Adrenal gland (tissue), 12 donors: ENCODE data around the gene TCF12. TPM values are rescaled to one million over a fixed set of nuclear protein-coding genes. Genes with fewer than 3 reads are reported as not detected.

ENCODE experiments used
- DNase-seq, 7 donors: peaks; one replicate each; pipeline ENCODE4 v3.0.0-alpha.2; 2019 to 2020
- H3K27ac ChIP-seq, 5 donors: fragments of 200-600 bp; sonication (generic) in 4 of 5; 1 replicate in 3 of 5; 2 replicates in 2 of 5; pipeline versions ENCODE4 v1.5.1 to v1.8.0; 2016 to 2020; ENCODE audit warnings: mild to moderate bottlenecking in 1 of 5
- H3K27me3 ChIP-seq: fragments of 200-600 bp; 2 replicates; pipeline ENCODE4 v1.8.0; 2021
- H3K36me3 ChIP-seq, 2 donors: fragments of 200-600 bp; replicated peaks in 1 of 2; 1 replicate in 1 of 2; 2 replicates in 1 of 2; pipeline versions ENCODE4 v1.5.1 to v1.8.0; 2018 to 2022
- H3K4me1 ChIP-seq, 2 donors: fragments of 200-600 bp; replicated peaks in 1 of 2; 1 replicate in 1 of 2; 2 replicates in 1 of 2; pipeline versions ENCODE4 v1.5.1 to v1.8.0; 2018 to 2021
- H3K4me3 ChIP-seq, 4 donors: fragments of 200-600 bp; sonication (generic) in 3 of 4; one replicate each; pipeline ENCODE4 v1.5.1; 2016 to 2018
- H3K9me3 ChIP-seq, 3 donors: fragments of 200-600 bp; sonication (generic) in 1 of 3; replicated peaks in 1 of 3; 1 replicate in 2 of 3; 2 replicates in 1 of 3; pipeline versions ENCODE4 v1.5.1 to v1.8.0; 2016 to 2021
- CTCF ChIP-seq, 6 experiments: fragments of 450-650 bp in 4 of 6; fragments of 200-600 bp in 2 of 6; sonication (generic) in 1 of 6; IDR thresholded peaks; 1 replicate in 5 of 6; 2 replicates in 1 of 6; pipeline versions ENCODE4 v1.5.1 to v1.8.0; 2016 to 2021; ENCODE audit warnings: antibody characterized with exemption in 6 of 6, mild to moderate bottlenecking in 2 of 6, moderate library complexity in 1 of 6
- POLR2A ChIP-seq, 2 donors: fragments of 450-650 bp; IDR thresholded peaks; one replicate each; pipeline ENCODE4 v1.6.1; 2017; ENCODE audit warnings: antibody characterized with exemption in 2 of 2, mild to moderate bottlenecking in 2 of 2, moderate library complexity in 1 of 2
- WGBS, 4 donors: extraction: QIAGEN DNeasy Blood & Tissue Kit in 2 of 4; methylation state at CpG; one replicate each; pipeline versions ENCODE4 v1.1.5 to v1.1.7; 2013 to 2017; 5-methylcytosine and 5-hydroxymethylcytosine counted together
- intact Hi-C, 2 donors: fragments of 100-400 bp; cut with DNase I; formaldehyde crosslinking; loops; one replicate each; pipeline versions ENCODE4 v1.14.1 to v1.15.0; 2022 to 2023
- polyA plus RNA-seq, 3 donors: library from polyadenylated mRNA; stranded (reverse); fragments of 200-250 nt in 2 of 3; fragments of 350-450 nt in 1 of 3; fragmentation: Illumina TruSeq in 1 of 3; extraction: RNeasy Lipid Tissue Mini Kit (QIAGEN cat#74804) in 1 of 3; gene quantifications; one replicate each; pipeline ENCODE4 v1.2.3, GENCODE V29; 2013 to 2014
- total RNA-seq, 9 donors: library from RNA; depleted of rRNA in 4 of 9; stranded (reverse); fragments of >200 nt in 4 of 9; fragments of 120-200 nt in 1 of 9; fragmentation: NEBNext Ultra II Directional in 1 of 9; extraction: Animal tissue kit (Norgen Biotek cat#: 25700) in 1 of 9; gene quantifications; one replicate each; pipeline versions ENCODE4 v1.1.0 to v1.2.4, GENCODE V29; 2013 to 2023
- donor health status: healthy with polysubstance abuse.
- donor health status: Bipolar disorder and iron deficiency.
- donor health status: DM: yes; HTN: yes; CAD: no.
- donor health status: DM: no; HTN: no; CAD: no.
- donor health status: DM: no; HTN: no; CAD: no.
- donor health status: DM: yes; HTN: yes; CAD: no.

Gene TCF12
- total and polyA plus RNA-seq, 12 donors = 7.6 to 121 (median 75.6) TPM

DNA sequence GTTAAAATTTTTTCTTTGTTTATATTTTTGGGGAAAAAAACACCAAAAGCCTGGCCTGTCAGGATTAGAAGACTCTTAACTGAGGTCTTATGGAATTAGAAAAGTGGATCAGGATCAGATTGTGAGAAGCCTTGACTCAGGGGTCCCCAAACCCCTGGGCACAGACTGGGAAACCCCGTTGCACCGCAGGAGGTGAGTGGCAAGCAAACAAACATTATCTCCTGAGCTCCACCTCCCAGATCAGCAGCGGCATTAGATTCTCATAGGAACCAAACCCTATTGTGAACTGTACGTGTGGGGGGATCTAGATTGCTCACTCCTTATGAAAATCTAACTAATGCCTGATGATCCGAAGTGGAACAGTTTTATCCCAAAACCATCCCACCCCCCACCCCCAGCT lies 117.2 kb downstream of the TCF12 start:
- DNase-seq = no peak
- Histone ChIP-seq H3K4me1 (peaks cover 12 to 30% of the 10 kb centered on the region in 2 donors), H3K4me3 (no peak overlapping the region), H3K36me3 (no peaks in the 10 kb centered on the region), H3K27me3 (no peaks in the 10 kb centered on the region), H3K27ac (no peak overlapping the region), H3K9me3 (no peaks in the 10 kb centered on the region)
- intact Hi-C loops = no loop called here
- 77 to 98% (median 87%) methylated on average over 4 to 5 of the region's 5 CpGs for WGBS, 4 donors
- TF ChIP-seq POLR2A (IDR thresholded peaks at IDR 0.05) = no peak
- no peak for TF ChIP-seq CTCF (IDR thresholded peaks at IDR 0.05)

DNA sequence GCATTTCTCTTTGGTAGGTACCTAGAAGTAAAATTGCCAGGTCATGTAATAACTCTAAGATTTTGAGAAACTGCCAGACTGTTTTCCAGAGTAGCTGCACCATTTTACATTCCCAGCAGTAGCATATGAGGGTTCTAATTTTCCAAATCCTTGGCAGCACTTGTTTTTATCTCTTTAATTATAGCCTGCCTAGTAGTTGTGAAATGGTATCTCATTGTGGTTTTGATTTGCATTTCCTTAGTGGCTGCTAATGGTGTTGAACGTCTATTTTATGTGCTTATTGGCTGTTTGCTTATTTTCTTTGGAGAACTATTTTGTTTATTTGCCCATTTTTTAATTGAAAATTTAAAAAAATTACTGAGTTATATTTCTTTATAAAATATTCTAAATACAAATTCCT lies 117.9 kb downstream of the TCF12 start:
- WGBS, 4 donors = 55 to 70% (median 63%) methylated on average over 1 of the region's 1 CpG
- Histone ChIP-seq H3K36me3 (no peaks in the 10 kb centered on the region), H3K9me3 (no peaks in the 10 kb centered on the region), H3K27ac (no peak overlapping the region), H3K4me3 (no peak overlapping the region), H3K27me3 (no peaks in the 10 kb centered on the region), H3K4me1 (peaks cover 5 to 23% of the 10 kb centered on the region in 2 donors)
- TF ChIP-seq CTCF (IDR thresholded peaks at IDR 0.05) = no peak
- TF ChIP-seq POLR2A (IDR thresholded peaks at IDR 0.05) = no peak
- intact Hi-C loops = no loop called here
- DNase-seq = no peak

- Histone ChIP-seq H3K36me3 (no peaks in the 10 kb centered on the region), H3K4me3 (no peak overlapping the region), H3K9me3 (no peaks in the 10 kb centered on the region), H3K27ac (no peak overlapping the region), H3K27me3 (no peaks in the 10 kb centered on the region), H3K4me1 (peaks cover 0 to 12% of the 10 kb centered on the region in 2 donors)
- WGBS, 4 donors = 93 to 95% (median 94%) methylated on average over 5 of the region's 5 CpGs
- no peak for TF ChIP-seq POLR2A (IDR thresholded peaks at IDR 0.05)
- TF ChIP-seq CTCF (IDR thresholded peaks at IDR 0.05) = no peak
- intact Hi-C loops = no loop called here
- DNase-seq = no peak
Observed at GRCh38 chr15:57037548-57037947, 119.1 kb downstream of the TCF12 start.

DNA sequence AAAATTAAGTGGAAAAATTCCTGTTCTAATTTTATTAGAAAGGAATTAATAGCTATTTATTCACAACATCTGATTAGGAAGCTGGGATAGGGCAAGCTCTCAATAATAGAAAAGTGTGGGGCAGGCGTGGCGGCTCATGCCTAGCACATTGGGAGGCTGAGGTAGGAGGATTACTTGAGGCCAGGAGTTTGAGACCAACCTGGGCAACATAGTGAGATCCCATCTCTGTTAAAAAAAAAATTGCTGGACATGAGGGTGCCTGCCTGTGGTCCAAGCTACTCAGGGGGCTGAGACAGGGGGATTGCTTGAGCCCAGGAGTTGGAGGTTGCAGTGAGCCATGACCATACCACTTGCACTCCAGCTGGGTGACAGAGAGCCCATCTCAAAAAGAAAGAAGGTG lies 119.6 kb downstream of the TCF12 start:
- intact Hi-C loops = no loop called here
- no peak for DNase-seq
- H3K4me1 ChIP-seq = peaks cover 0 to 8% of the 10 kb centered on the region in 2 donors

More for the DNA sequence above, 119.6 kb downstream of the TCF12 start:
- Histone ChIP-seq H3K4me3 (no peak overlapping the region), H3K27me3 (no peaks in the 10 kb centered on the region), H3K36me3 (no peaks in the 10 kb centered on the region), H3K9me3 (no peaks in the 10 kb centered on the region), H3K27ac (no peak overlapping the region)
- no peak for TF ChIP-seq POLR2A (IDR thresholded peaks at IDR 0.05)
- no peak for TF ChIP-seq CTCF (IDR thresholded peaks at IDR 0.05)
- WGBS, 4 donors = 98 to 100% (median 100%) methylated on average over 2 of the region's 2 CpGs
